Right cardiac atrium (tissue), 5 donors: ENCODE results near the gene F8A1. TPM values are rescaled to one million over a fixed set of nuclear protein-coding genes. Genes with fewer than 3 reads are reported as not detected.
"Not testable (repeated sequence)": the region's sequence is repeated elsewhere in the genome, so short reads cannot be mapped to it uniquely, and the experiment has no call there.

Experiments used
- ATAC-seq, 2 donors: fragments of 200-7000 bp; cut with Tn5 transposase; one replicate each; pipeline versions ENCODE4 v1.8.0 to v1.9.1; 2020; ENCODE audit warnings: moderate library complexity in 2 of 2, mild to moderate bottlenecking in 1 of 2
- DNase-seq, 3 donors: peaks; one replicate each; pipeline ENCODE4 v3.0.0-alpha.2; 2020
- H3K27ac ChIP-seq: one replicate; pipeline ENCODE4 v1.5.1; 2013; ENCODE audit warnings: mild to moderate bottlenecking, low read length, control low read depth, moderate library complexity
- H3K27me3 ChIP-seq: one replicate; pipeline ENCODE4 v1.6.1; 2013; ENCODE audit not compliant: control insufficient read depth, insufficient read depth
- H3K4me1 ChIP-seq: one replicate; pipeline ENCODE4 v1.6.1; 2013; ENCODE audit warnings: low read length; ENCODE audit not compliant: control insufficient read depth, insufficient read depth
- H3K4me3 ChIP-seq: one replicate; pipeline ENCODE4 v1.5.1; 2013; ENCODE audit warnings: low read length, control low read depth
- H3K9me3 ChIP-seq: one replicate; pipeline ENCODE4 v1.6.1; 2013; ENCODE audit warnings: low read length; ENCODE audit not compliant: control insufficient read depth
- WGBS: extraction: QIAGEN DNeasy Blood & Tissue Kit; methylation state at CpG from one replicate; pipeline ENCODE4 v1.1.7; 2013; 5-methylcytosine and 5-hydroxymethylcytosine counted together
- intact Hi-C, 4 donors: fragments of 100-400 bp; cut with DNase I; formaldehyde crosslinking; loops; one replicate each; pipeline versions ENCODE4 v1.11.0 to v1.14.0; 2022 to 2023
- polyA plus RNA-seq: library from polyadenylated mRNA; stranded (reverse); fragments of 200-250 nt; gene quantifications from one replicate; pipeline ENCODE4 v1.2.3, GENCODE V29; 2013
- total RNA-seq, 4 donors: library from RNA; stranded (reverse); fragmentation: NEBNext Ultra II Directional; extraction: Animal tissue kit (Norgen Biotek cat#: 25700); gene quantifications; one replicate each; pipeline ENCODE4 v1.2.1, GENCODE V29; 2021
- donor health status: healthy with polysubstance abuse.
- donor health status: DM: no; HTN: yes; CAD: no.
- donor health status: DM: no; HTN: no; CAD: no.
- donor health status: DM: no; HTN: yes; CAD: no; lungs with severe emphysema.
- donor health status: DM: yes; HTN: yes; CAD: no.

F8A1 gene
- total and polyA plus RNA-seq, 5 donors, result 12.9 to 33.4 (median 25.3) TPM

- Histone ChIP-seq H3K4me1 (no peaks in the 10 kb centered on the region), H3K27ac (no peak overlapping the region), H3K4me3 (no peak overlapping the region), H3K27me3 (no peaks in the 10 kb centered on the region), H3K9me3 (no peaks in the 10 kb centered on the region)
- intact Hi-C loops, result no loop called here
- DNase-seq, result no peak
- no peak for ATAC-seq
- 79% methylated on average over 1 of the region's 1 CpG for WGBS
These were observed 5.0 kb downstream of the F8A1 start for GRCh38 chrX:154890990-154891639.

DNA sequence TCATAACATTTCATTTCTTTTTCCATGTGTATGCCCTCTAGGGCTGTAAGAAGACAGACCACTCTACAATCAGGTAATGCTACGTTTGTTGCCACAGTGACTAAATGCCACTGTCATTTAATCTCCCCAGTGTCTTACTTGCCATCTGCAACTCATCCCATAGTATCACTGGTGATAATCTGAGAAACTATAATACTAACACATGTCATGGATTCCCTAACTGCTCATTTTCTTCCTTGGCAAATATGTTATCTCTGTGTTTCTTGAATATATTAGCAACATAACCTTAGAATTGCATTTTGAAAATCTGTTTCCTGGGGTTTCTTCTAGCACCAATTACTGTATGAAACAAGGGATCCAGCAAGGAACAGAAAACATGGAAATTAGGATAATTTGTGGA, 6.1 kb downstream of the F8A1 start:
- H3K4me3 ChIP-seq, result no peak overlapping the region
- no peaks in the 10 kb centered on the region for H3K27me3 ChIP-seq
- no peak overlapping the region for H3K27ac ChIP-seq
- DNase-seq (no peak), ATAC-seq (no peak)
- no peaks in the 10 kb centered on the region for H3K4me1 ChIP-seq
- 81% methylated on average over 1 of the region's 1 CpG for WGBS
- intact Hi-C loops, result no loop called here
- no peaks in the 10 kb centered on the region for H3K9me3 ChIP-seq

DNA sequence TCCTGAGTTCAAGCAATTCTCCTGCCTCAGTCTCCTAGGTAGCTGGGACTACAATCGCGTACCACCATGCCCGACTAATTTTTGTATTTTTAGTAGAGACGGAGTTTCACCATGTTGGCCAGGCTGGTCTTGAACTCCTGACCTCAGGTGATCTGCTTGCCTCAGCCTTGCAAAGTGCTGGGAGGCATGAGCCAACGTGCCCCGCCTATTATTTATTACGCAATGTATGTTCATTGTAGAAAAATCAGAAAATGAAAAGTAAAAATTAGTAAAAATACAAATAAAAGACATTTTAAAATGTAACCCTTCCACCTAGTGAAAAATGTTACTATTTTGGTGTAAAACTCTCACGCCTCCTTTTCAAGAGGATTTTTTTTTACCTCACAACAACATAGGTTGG, 14.2 kb downstream of the F8A1 start:
- H3K4me3 ChIP-seq, result no peak overlapping the region
- H3K27ac ChIP-seq, result no peak overlapping the region
- ATAC-seq, result no peak
- DNase-seq, result no peak
- WGBS, result 94% methylated on average over 8 of the region's 8 CpGs
- no peaks in the 10 kb centered on the region for H3K9me3 ChIP-seq
- intact Hi-C loops, result no loop called here
- no peaks in the 10 kb centered on the region for H3K27me3 ChIP-seq
- no peaks in the 10 kb centered on the region for H3K4me1 ChIP-seq

DNA sequence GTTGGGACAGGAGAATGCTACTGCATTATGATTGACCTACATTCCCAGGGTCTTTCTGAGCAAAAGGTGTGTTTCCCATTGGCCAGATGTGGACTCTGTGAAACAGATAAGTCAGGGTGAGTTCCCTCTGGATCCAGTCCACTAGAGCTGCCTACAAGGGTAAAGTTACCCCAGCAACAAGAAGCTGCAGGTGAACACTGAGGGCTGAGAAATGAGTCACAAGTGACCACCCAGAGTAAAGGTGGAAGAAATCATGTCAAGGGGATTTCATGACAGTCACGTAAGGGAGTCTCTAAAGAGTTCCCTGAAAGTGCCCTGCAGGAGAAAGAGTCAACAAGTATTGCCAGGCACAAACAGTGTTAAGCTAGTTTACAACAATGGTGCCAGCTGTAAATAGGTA, 16.3 kb downstream of the F8A1 start:
- Histone ChIP-seq H3K27me3 (no peaks in the 10 kb centered on the region), H3K9me3 (no peaks in the 10 kb centered on the region), H3K27ac (no peak overlapping the region), H3K4me1 (no peaks in the 10 kb centered on the region), H3K4me3 (no peak overlapping the region)
- intact Hi-C loops, result no loop called here
- ATAC-seq (no peak), DNase-seq (no peak)
- 90% methylated on average over 1 of the region's 1 CpG for WGBS

- WGBS, result 61% methylated on average over 3 of the region's 3 CpGs
- no peaks in the 10 kb centered on the region for H3K4me1 ChIP-seq
- H3K4me3 ChIP-seq, result no peak overlapping the region
- no peak for DNase-seq
- no peaks in the 10 kb centered on the region for H3K27me3 ChIP-seq
- intact Hi-C loops, result no loop called here
- no peak for ATAC-seq
- no peak overlapping the region for H3K27ac ChIP-seq
- H3K9me3 ChIP-seq, result no peaks in the 10 kb centered on the region
These were observed 22.7 kb downstream of the F8A1 start for GRCh38 chrX:154908821-154909220.

- H3K4me1 ChIP-seq, H3K27ac ChIP-seq, intact Hi-C loops, H3K27me3 ChIP-seq, H3K4me3 ChIP-seq, H3K9me3 ChIP-seq, DNase-seq, ATAC-seq: not testable (repeated sequence)
- 94% methylated on average over 4 of the region's 4 CpGs for WGBS
These were observed 23.9 kb downstream of the F8A1 start for GRCh38 chrX:154910048-154910447.

GRCh38 chrX:154910528-154910927, 24.4 kb downstream of the F8A1 start:
- DNase-seq, H3K9me3 ChIP-seq, H3K4me1 ChIP-seq, intact Hi-C loops, ATAC-seq, H3K27me3 ChIP-seq, H3K4me3 ChIP-seq, H3K27ac ChIP-seq: not testable (repeated sequence)
- WGBS, result 86% methylated on average over 11 of the region's 11 CpGs

GRCh38 chrX:154914052-154914451, 27.9 kb downstream of the F8A1 start:
- DNase-seq (no peak), ATAC-seq (no peak)
- Histone ChIP-seq H3K4me1 (no peaks in the 10 kb centered on the region), H3K27ac (no peak overlapping the region), H3K9me3 (no peaks in the 10 kb centered on the region), H3K4me3 (no peak overlapping the region), H3K27me3 (no peaks in the 10 kb centered on the region)
- intact Hi-C loops, result no loop called here
- 85% methylated on average over 2 of the region's 2 CpGs for WGBS

- Histone ChIP-seq H3K4me1 (no peaks in the 10 kb centered on the region), H3K27ac (no peak overlapping the region), H3K9me3 (no peaks in the 10 kb centered on the region), H3K27me3 (no peaks in the 10 kb centered on the region), H3K4me3 (no peak overlapping the region)
- intact Hi-C loops, result no loop called here
- DNase-seq (peak in 2 of 3 donors; percentile 39 to 57), ATAC-seq (peak; percentile 55 to 58)
- 10% methylated on average over 5 of the region's 5 CpGs for WGBS
These were observed 31.9 kb downstream of the F8A1 start for GRCh38 chrX:154918060-154918483.

DNA sequence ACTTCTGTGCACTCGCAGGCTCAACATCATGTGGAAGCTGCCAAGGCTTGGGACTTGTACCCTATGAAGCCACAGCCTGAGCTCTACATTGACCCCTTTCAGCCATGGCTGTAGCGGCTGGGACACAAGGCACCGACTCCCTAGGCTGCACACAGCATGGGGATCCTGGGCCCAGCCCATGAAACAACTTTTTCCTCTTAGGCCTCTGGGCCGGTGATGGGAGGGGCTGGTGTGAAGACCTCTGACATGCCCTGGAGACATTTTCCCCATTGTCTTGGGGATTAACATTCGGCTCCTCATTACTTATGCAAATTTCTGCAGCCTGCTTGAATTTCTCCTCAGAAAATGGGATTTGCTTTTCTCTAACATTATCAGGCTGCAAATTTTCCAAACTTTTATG, 38.6 kb downstream of the F8A1 start:
- H3K27ac ChIP-seq, H3K4me1 ChIP-seq, H3K27me3 ChIP-seq, ATAC-seq, H3K4me3 ChIP-seq, DNase-seq, H3K9me3 ChIP-seq, intact Hi-C loops: not testable (repeated sequence)
- WGBS, result 90% methylated on average over 5 of the region's 5 CpGs
